NCI-H69 (cell line): Measurements from ENCODE around the gene PRAMEF26.
"Not testable (repeated sequence)": the region's sequence is repeated elsewhere in the genome, so short reads cannot be mapped to it uniquely, and the experiment has no call there.

Experiments
- DNase-seq: peaks from one replicate; lab custom pipeline; 2025; lab: John Stamatoyannopoulos, UW

Gene PRAMEF26

DNA sequence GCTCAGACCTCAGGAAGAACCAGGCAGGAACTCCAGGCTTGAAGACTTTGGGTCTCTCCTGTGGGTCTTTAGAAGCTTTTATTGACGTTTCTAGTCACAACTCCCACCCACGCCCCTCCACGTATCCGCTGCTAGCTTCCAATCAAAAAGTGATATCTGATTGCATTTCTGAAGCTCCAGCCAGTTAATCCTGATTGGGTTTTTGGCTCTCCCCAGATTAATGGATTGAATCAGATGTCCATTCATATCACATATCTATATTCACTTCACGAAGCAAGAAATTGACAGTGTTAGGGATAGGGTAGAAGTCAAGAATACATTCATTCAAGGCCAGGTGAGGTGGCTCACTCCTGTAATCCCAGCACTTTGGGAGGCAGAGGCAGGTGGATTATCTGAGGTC lies at the start of gene PRAMEF26:
Gene PRAMEF26 (minus strand): TSS at position 101 of the 400 bp plus-strand sequence. CDS start 2,914 bp downstream, outside the sequence.
- not testable (repeated sequence) for DNase-seq

DNA sequence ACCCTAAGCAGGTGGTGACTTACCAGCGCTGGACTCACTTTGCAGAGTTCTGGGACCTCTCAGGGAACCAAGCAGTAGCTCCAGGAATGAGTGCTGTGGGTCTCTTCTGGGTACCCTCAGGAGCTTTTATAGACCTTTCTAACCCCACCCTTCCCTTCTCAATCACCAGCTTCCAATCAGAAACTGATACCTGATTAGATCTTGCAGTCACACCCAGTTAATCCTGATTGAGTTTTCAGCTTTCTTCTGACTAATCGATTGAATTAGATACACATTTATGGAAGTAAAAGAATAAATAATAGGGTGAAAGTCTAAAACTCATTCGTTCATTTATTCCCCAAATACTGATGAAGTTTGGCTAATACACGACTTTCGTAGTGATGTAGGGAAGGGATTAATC lies 45.5 kb upstream of the PRAMEF26 start, which contains the start of gene PRAMEF13:
Gene PRAMEF13 (minus strand): TSS at position 101 of the 400 bp plus-strand sequence. CDS start 1,820 bp downstream, outside the sequence.
- DNase-seq: not testable (repeated sequence)

GRCh38 chr1:13171548-13171947 lies 15.7 kb upstream of the PRAMEF26 start, which contains the start of gene PRAMEF9:
TSS of gene PRAMEF9 (plus strand) at chr1:13171848. CDS start at chr1:13175281, 3,433 bp downstream.
- not testable (repeated sequence) for DNase-seq

DNA sequence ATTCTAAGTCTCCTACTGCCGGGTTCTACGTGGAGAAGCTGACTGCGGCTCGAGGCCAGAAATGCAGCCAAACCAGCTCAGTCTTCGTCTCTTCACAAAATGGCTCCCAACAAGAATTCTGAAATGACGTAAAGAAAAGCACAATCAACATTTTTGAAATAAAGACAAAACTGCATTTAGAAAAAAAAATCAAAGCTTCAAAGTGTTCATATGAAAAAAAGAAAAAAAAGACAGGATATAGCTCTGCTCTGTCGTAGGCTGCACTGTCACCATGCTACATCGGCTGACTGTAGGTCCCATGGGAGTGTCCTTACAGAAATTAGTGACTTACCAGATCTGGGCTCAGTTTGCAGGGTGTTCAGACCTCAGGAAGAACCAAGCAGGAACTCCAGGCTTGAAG lies 9.7 kb upstream of the PRAMEF26 start, which contains the start of gene HNRNPCL4:
Gene HNRNPCL4 (minus strand): TSS at position 101 of the 400 bp plus-strand sequence. CDS start 164 bp downstream, outside the sequence.
- not testable (repeated sequence) for DNase-seq

GRCh38 chr1:13116754-13117153 lies 39.1 kb downstream of the PRAMEF26 start, which contains the start of gene HNRNPCL2:
TSS of gene HNRNPCL2 (minus strand) at chr1:13116854. CDS start at chr1:13116400, 454 bp downstream.
- not testable (repeated sequence) for DNase-seq
